HK-2 (cell line): ENCODE measurements around the gene OTUD7B.
A peak's percentile ranks its signal among the peaks of the same experiment; 100 is the strongest.
"Not testable (repeated sequence)": the region's sequence is repeated elsewhere in the genome, so short reads cannot be mapped to it uniquely, and the experiment has no call there.

Experiments used
- DNase-seq: peaks from one replicate; pipeline ENCODE4 v3.0.0-alpha.2; 2018; ENCODE audit not compliant: unreplicated experiment

The OTUD7B gene

DNA sequence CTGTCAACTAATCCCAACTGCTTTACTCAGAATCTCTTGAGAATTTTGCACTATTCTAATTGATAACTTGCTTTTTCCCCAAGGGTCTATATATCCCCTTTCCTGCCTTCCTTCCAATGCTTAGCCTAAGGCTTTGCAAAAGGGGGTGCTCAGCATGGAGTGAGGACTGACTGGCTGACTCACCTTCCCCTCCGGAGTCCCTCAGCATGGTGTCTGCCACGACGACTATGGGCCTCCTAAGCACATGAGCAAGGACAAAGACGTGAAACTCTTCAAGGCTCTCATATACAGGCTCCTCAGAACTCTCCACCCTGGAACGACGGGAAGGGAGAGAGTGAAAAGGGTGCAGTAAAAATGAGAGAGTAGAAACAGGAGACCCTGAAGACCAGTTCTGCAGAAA, 60.6 kb downstream of the OTUD7B start:
- no peak for DNase-seq

DNA sequence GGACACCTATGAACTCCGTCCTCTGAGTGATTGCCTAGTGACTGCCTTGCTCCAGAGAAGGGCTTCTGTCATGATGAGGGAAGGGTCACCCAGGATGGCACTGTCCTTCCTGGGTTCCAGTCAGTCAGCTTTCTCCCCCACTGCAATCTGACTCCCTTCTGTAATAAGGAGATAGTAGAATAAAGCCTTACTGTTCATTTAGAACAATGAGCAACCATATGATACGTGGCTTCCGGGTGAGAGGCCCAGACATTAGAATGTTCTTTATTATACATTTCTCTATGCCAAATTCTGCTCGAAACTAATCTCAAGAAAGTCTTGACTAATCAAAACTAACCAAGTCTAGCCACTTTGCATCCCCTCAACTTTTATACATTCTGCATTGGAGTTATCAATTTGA, 65.3 kb downstream of the OTUD7B start:
- no peak for DNase-seq

DNA sequence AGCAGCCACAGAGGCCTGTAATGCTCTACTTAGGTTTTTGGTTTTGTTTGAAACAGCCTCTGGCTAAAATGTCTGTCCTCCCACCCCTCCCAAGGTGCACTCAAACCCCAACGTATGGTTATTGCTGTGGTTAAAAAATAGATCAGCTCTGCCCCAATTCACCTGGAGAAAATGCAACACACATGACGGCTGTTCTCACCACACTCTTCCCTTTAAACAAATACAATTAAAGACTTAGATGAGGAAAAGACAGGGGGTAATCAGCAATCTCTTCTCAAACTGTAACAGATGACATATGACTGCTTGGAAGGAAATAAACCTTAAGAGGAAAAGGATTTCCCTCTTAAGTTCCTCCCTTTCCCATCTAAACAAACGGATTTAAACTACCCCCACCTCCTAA, 67.6 kb downstream of the OTUD7B start:
- DNase-seq, result no peak

DNA sequence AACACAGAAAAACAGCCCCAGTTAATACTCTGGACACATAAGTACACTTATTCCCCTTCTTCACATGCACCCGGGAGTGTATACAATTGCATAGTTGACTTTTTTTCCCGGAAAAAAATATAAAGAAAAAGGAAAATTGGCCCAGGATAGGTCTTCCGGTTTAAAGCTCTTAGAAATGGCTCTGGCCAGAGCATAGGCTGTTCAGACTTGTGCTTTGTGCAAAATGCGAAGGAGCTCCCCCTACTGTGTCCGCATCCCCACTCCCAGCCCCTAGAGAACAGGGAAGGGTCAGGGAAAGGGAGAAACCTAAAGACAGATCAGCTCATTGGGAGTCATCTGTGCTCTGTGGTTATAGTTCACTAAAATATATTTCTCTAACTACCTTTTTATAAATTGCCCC, 68.3 kb downstream of the OTUD7B start:
- no peak for DNase-seq

GRCh38 chr1:149940427-149940826, 70.1 kb downstream of the OTUD7B start:
- no peak for DNase-seq

- DNase-seq, result not testable (repeated sequence)
Observed at GRCh38 chr1:149938668-149939003, 71.9 kb downstream of the OTUD7B start.

DNA sequence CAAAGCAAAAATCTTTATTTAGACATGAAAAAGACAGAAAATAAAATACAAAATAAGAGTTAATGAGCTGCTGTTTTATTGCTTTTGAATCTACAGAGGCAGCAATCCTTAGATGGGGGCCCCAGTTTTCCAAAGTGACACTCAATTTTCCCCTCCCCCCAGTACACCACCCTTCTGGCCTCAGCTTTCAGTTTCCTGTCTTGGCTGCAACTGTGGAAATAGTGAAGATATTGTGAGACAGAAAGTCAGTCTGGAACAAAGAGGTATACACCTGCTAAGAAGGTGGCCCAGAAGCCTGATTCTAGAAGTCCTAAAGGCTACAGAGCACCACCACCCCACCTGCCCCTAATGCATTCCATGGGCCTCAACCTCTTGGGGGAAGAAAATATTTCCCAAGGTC, 72.8 kb downstream of the OTUD7B start:
- no peak for DNase-seq

DNA sequence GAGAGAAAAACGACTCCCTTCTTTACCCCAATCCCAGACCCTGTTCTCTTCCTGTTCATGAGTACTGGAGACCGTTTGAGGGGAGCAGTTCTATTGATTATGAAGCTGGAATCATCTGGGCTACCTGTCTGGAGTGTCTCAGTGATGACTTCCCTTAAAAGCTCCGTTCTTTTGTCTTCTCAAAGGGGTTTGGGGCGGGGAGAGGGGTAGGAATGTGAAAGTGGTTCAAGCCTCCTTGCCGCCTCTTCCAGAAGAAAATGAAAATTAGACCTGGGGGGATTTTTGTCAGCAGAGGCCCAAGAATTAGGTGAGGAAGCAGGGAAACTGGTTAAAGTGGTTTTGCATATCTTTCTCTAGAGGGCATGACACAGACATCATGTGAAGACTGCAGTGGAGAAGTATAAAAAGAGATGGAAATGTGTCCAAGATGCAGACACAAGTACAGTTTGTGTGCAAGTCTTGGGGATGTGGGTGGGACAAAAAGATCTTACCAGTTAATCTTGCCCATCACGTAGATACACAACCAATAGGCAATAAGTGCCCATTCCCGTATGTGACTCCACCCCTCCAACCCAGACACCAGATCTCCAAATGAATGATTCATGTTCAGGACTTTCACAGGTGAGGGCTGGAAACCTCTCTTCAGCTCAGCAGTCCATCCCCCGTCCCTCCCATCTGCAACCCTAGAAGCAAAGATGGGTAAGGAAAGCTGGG, 73.4 kb downstream of the OTUD7B start:
- peak; percentile 52 for DNase-seq

DNA sequence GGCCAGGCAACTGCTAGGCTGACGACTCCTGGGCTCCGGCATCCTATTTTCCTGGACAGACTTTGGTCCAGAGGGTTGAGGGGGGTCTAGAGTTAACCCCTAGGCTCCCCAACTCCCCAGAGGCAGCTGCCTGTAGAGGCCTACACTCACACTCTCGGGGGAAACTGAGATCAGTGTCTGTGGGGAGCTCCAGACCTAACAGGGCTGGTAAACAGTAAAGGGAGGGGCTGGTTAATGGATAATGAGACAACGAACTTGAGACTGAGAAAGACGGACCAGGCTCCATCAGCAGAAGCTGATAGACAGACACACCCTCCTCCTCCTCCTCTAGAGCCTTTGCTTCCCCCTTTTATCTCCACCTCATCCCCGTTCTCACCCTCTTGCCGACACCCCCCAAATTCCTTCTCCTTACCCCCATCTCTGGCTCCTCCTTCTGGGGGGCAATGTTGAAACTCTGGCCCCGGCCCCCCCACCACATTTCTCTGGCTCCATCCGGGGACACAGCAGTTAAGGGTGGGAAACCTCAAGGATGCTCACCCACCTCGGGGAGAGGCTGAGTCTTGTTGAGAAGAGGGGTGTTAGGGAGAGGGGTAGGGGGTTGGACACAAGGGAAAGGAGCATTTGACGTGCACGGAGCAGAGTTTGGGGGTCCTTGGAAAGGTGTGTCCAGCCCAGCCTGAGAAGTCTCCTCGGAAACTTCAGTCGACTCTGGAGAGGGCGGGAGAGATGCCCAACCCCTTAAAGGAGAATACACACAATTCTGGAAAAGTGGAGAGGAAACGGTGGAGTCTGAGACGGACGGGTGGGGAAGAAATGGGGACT, 74.1 kb downstream of the OTUD7B start, which contains the start of gene MTMR11:
MTMR11 (minus strand) TSS at position 710 of the 822 bp plus-strand sequence; CDS start at position 478, 232 bp downstream.
- peak; percentile 23 for DNase-seq

GRCh38 chr1:149934356-149934755, 76.2 kb downstream of the OTUD7B start:
- DNase-seq, result no peak

GRCh38 chr1:149933208-149933607, 77.3 kb downstream of the OTUD7B start:
- no peak for DNase-seq

DNA sequence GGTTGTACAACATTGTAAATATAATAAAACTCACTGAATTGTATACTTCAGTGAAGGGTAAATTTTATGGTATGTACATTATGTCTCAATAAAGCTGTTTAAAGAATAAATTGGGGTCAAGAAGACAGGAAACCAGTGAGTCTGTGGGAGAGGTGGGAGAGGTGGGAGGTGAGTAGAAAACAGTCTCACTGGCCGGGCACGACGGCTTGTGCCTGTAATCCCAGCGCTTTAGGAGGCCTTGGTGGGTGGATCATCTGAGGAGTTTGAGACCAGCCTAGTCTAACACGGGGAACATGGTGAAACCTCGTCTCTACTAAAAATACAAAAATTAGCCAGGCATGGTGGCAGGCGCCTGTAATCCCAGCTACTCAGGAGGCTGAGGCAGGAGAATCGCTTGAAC, 78.1 kb downstream of the OTUD7B start:
- no peak for DNase-seq

- DNase-seq, result no peak
Observed at GRCh38 chr1:149931212-149931790, 79.2 kb downstream of the OTUD7B start.

GRCh38 chr1:149929856-149930255, 80.7 kb downstream of the OTUD7B start:
- no peak for DNase-seq

DNA sequence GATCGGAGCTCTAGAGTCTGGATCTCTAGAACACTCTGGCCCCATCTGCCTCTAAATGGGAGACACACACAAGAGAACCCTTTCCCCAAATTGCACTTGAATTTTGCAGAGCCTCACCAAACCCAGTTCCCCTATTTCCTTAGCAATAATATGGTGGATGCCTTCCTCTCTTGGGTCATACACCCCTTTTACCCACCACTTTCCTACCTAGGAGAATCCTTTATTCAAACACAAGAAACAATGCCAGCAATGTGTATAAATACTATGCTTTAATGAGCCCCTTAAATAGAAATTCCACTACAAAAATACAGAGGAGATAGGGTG, 82.2 kb downstream of the OTUD7B start:
- DNase-seq, result no peak

GRCh38 chr1:149927563-149928400, 82.7 kb downstream of the OTUD7B start, which contains the start of gene SF3B4:
Gene SF3B4, minus strand, starts transcription at chr1:149927803. Its CDS starts 44 bp downstream, at chr1:149927759.
- peak; percentile 92 for DNase-seq

- DNase-seq, result peak; percentile 25
Observed at GRCh38 chr1:149927056-149927562, 83.4 kb downstream of the OTUD7B start.

- no peak for DNase-seq
Observed at GRCh38 chr1:149926296-149926695, 84.2 kb downstream of the OTUD7B start.

DNA sequence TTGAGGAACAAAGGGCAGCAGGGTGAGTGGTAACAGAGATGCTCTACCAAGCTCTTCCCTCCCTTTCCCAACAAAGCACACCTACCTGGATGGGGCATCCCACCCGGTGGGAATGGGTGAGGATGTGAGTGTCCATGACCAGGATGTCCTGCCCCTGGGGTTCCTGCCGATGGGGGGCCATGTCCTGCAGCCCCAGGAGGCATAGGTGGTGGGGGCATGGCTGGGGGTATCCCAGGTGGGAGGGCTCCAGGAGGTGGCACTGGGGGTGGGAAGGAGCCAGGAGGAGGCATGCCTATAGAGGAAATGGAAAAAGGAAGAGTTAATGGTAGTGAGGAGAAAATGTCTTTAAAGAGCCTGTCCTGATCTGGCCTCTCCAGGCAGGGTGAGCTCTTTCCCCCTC, 84.8 kb downstream of the OTUD7B start:
- DNase-seq, result no peak

DNA sequence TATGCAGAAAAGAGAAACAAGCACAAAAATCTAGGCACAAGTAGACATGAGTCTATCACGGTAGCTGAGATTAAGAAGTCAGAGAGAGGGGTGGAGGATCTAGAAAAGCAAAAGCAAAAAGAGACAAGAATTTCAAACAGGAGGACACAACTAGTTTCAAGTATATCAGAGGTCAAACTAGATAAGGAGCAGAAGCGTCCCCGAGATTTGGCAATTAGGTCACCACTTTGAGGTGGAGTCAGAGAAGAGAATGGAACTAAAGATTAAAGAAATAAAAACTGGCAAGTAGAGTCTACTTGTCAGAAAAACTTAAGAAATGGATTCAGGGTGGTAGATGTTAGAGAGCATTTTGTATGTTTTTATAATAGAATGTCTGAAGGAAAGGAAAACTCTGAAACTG, 85.2 kb downstream of the OTUD7B start:
- no peak for DNase-seq

- no peak for DNase-seq
Observed at GRCh38 chr1:149923626-149924025, 86.9 kb downstream of the OTUD7B start.
